GM03348 (cell line): ENCODE measurements around the gene GPR157.

Experiments used
- DNase-seq: peaks from one replicate; pipeline ENCODE4 v3.0.0; 2012; ENCODE audit warnings: low spot score

The GPR157 gene

DNA sequence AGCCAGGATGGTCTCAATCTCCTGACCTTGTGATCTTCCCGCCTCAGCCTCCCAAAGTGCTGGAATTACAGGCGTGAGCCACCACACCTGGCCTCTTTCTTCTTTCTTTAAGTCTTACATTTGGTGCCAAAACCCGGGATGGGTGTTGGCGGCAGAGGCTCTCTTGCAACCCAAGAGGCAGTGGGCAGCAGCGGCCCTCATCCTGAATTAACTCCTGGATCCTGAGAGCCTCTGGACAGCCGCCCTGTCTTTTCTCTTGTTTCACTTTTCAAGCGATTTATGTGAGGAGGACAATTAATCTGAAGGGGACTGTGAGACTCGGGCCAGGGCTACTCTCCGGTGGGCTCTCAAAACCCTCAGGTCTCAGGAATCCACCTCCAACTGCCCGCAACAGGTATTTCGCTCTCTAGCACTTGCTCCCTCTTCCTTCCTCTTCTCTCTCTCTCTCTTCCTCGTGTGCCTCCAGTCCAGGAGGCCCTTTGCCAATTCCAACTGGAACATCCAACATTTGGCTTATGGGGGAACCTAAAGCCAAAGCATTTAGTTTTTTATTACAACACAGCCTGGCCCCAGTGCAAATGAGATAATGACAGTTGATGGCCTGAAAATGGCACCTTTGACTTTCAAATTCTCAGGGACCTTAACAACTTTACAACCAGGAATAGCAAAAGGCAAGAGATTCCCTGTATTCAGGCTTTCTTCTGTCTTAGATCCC lies 41.3 kb downstream of the GPR157 start:
- no peak for DNase-seq

DNA sequence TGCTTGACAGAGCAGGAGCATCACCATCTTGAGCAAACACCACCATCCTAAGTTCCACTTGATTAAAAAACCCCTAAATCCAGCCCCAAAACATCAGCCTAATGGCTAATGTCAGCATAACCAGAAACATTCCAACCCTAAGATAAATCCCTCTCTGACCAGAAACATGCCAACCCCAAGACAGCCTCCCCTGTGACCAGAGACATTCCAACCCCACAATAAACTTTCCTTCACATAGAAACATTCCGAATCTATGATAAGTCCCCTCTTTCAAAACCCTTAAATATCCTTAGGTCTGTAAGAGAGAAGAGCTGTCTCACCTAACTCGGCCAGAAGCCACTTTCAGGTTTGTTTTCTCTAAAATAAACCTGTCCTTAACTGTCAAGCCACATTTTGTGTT lies 42.1 kb downstream of the GPR157 start:
- DNase-seq: no peak

DNA sequence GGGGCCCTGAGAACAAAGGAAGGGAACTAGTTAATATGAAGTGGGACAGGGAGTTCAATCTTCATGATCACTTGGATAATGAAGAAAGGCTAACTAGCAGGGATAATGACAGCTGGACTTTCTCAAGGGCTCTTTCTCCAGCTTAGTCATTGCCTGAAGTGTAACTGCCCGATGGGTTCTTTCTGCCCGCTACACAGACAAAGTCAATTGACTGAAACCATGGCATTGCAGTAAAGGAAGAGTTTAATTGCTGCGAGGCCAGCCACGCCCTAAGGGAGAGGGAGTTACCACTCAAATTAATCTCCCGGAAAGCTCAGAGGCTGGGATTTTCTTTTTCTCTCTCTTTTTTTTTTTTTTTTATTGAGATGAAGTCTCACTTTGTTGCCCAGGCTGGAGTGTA lies 42.9 kb downstream of the GPR157 start:
- DNase-seq: no peak

DNA sequence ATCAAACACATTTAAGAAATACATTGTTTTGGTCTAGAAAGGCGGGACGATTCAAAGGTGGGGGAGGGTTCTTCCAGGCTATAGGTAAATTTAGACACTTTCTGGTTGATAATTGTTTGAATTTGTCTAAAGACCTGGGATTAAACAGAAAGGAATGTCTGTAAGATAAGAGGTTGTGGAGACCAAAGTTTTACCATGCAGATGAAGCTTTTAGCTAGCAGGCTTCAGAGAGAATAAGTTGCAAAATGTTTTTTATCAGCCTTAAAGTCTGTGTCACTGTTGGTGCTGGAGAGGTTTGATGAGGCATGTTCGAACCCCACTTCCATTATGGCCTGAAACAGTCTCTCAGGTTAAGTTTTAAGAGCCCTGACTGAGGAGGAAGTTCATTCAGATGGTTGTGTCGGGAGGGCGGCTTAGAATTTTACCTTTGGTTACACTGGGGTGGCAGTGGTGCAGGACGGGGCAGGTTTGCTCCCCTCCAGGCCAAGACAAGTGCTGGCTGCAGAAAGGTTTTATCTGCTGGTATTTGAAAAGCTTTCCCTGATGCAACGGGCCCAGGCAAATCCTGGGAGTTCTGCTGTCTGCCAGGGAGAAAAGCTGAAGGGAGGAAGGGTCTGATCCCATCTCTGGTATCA lies 43.5 kb downstream of the GPR157 start:
- no peak for DNase-seq

DNA sequence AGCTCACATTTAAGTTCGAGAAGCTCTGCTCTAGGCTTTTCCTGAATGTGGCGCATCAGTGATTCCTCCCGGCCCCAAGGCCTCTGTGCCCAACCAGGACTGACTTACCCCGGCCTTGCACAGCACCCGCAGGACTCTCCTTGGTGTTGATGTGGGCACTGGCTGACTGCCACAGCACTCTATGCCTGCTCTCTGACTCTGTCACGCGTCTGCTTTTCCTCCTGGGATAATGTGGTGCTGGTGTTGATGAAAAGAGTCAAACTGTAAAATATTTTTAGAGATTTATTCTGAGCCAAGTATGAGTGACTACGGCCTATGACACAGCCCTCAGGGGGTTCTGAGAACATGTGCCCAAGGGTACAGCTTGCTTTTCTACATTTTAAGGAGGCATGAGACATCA lies 44.0 kb downstream of the GPR157 start:
- peak; percentile 32 for DNase-seq

DNA sequence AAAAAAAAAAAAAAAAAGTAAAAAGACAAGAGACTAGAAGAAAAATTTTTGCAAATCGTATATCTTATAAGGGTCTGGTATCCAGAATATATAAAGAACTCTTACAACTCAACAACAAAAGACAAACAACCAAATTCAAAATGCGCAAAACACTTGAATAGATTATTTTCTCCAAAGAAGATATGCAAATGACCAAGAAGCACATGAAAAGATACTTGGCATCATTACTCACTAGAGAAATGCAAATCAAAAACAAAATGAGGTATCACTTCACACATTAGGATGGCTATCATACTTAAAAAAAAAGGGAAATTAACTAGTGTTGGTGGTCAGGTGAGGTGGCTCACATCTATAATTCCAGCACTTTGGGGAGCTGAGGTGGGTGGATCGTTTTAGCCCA lies 47.4 kb downstream of the GPR157 start:
- no peak for DNase-seq

DNA sequence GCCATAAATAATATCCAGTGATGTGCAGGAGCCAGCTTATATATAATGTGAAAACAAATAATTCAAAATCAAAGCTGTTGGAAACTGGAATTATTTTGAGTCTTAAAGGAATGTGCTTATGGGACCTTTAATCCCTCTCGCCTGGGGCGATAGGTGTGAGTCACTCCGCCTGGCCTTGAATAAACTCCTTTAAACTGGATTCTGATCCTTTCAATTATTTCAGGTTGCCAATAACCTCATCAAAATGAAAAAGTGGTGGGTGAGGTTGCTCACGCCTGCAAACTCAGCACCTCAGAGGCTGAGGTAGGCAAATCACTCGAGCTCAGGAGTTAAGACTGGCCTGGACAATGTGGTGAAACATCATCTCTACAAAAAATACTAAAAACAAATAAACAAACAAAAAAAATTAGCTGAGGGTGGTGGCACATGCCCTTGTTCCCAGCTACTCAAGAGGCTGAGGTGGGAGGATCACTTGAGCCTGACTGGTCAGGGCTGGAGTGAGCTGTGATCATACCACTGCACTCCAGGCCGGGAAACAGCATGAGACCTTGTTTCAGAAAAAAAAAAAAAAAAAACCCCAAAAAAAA lies 48.1 kb downstream of the GPR157 start:
- no peak for DNase-seq

DNA sequence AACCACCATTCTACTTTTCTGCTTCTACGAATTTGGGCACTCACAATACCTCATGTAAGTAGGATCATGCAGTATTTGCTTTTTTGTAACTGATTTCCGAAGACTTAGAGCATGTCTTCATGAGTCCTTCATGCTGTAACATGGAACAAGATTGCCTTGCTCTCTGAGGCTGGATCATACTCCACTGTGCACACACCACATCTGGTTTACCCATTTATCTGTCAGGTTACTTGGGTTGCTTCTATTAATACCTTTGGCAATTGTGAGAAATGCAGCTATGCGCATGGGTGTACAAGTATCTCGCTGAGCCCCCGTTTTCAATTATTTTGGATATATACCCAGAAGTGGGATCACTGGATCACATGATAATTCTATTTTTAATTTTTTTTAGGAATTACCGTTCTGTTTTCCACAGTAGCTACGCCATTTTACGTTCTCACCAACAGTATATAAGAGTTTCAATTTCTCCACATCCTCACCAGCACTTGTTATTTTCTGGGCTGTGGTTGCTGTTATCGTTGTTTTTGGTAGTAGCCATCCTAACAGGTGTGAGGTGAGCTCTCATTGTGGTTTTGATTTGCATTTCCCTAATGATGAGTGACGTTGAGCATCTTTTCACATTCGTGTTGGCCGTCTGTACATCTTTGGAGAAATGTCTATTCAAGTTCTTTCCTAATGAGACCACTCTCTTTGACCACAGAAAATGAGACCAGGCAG lies 48.8 kb downstream of the GPR157 start:
- no peak for DNase-seq

DNA sequence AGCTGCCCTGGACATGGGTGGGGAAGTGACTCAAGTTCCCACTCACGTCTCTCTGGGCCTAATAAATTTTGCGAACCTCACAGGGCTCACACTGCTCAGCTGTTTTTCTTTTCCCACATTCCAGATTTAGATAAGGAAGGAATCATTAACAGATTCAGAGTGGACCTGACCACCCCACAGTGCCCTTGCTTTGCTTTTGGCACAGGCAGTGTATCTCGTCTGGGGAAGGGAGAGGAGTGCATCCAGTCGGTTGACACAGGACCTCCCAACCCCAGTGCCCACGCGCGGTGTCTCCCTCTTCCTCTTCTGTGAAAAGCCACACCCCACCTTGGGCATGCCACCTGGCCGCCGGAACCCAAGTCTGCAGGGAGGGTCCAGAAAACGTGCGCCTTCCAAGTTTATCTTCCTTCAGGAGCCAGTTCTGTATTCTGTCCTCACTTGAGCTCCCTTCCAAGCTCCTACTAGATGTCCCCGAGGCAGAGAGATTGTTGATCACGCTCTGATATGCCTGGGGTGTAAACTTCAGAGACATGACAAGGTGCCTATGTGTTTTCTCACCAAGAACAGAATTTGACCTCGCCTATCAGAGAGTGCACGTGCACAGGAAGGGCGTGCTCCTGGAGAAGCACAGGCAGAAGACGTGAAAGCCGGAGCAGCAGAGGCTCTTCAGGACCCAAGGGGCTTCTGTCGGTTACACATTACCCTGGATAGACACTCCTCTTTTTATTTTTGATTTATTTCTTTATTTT lies 50.0 kb downstream of the GPR157 start:
- no peak for DNase-seq

DNA sequence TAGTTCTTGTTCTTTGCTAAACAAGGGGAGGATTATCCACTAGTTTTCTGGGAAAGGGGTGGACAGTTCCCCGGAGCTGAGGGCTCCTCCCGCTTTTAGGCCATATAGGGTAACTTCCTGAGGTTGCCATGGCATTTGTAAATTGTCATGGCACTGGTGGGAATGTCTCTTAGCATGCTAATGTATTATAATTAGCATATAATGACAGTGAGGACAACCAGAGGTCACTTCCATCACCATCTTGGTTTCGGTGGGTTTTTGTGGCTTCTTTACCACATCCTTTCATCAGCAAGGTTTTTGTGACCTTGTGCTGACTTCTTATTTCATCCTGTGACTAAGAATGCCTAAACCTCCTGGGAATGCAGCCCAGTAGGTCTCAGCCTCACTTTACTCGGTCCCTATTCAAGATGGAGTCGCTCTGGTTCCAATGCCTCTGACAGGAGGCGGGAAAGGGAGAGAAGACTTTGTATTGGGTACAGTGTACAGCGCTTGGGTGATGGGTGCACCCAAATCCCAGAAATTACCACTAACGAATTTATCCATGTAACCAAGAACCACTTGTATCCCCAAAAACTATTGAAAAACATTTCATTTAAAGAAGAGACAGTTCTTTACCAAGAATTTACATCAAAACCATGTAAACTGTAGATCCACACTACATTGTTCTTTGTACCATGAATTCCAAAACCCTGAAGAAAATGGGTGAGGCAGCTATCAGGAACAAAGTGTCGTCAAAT lies 50.7 kb downstream of the GPR157 start:
- DNase-seq: no peak

DNA sequence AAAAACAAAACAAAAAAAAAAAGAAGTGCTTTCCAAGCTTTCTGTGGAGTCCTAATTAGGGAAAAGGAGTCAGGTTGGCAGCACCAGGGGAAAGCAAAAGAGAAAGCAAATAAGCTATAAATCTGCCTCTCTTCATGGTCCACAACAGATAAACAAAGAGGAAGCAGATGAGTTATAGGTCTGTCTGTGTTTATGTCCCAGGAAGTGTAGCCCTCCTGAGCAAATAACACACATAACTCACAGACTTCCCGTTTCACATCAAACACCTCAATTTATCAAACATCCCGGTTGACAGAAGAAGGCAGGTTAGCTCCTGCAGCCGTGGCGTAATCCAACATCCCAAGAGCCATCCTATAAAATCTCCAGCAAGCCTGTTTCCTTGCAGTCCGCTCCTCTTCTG lies 53.9 kb downstream of the GPR157 start:
- no peak for DNase-seq

DNA sequence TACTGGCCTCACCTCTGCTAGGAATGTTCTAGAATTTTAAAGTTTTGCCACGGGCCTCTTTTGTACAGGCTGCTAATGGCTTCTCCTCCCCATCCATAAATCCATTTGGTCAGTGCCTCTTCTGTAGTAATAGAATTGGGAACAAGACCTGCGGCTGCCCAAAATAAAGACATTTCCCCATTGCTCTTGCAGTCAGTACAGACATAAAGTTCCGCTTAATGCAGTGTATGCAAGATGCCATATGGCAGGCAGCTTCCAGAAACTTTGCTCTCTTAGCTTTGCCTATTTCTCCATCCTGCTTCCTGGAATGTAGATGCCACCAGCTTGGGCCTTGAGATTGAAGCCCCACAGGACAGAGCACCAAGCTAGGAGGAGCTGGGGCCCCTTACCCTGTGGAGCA lies 55.8 kb downstream of the GPR157 start:
- no peak for DNase-seq

DNA sequence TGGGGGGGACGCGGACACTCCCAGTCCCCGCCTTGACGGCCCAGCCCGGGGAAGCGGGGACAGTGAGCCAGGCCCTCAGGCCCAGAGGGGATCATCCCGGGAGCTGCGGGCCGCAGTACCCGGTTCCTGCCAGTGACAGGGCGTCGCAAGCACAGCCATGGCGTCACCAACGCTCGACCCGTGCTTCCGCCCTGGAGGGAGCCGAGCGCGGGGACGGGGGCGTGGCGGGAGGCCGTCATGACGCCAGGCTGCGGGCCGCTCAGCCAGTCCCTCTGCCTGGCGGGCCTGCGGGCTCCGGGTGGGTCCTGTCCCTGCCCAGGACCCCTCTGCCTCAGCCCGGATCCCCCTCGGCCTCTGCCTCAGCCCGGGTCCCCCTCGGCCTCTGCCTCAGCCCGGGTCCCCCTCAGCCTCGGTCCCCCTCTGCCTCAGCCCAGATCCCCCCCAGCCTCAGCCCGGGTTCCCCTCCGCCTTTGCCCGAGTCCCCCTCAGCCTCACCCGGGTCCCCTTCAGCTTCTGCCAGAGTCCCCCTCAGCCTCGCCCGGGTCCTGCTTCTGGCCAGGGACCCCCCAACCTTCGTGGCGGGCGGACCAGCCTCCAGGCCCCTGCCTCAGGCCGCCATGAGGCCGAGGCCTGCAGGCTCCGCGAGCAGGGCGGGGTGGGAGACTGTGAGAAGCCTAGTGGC lies 57.2 kb downstream of the GPR157 start:
- no peak for DNase-seq

DNA sequence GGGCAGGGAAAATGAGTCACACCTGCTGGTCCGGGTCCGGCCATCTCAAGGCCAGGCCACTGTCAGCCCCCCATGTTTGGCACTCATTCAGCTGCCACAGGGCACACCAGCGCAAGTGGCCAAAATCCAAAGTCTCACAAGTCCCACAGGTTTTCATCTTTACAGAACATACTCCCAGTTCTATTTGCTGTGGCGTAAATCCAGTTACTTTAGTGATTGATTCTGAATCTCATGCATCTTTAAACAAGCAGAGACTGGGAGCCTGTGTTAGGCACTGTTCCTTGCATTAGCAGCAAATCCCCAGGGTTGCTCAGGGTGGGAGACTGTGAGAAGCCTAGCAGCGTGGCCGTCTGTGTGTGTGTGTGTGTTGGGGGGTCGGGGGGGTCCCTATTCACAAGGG lies 58.4 kb downstream of the GPR157 start:
- DNase-seq: no peak

DNA sequence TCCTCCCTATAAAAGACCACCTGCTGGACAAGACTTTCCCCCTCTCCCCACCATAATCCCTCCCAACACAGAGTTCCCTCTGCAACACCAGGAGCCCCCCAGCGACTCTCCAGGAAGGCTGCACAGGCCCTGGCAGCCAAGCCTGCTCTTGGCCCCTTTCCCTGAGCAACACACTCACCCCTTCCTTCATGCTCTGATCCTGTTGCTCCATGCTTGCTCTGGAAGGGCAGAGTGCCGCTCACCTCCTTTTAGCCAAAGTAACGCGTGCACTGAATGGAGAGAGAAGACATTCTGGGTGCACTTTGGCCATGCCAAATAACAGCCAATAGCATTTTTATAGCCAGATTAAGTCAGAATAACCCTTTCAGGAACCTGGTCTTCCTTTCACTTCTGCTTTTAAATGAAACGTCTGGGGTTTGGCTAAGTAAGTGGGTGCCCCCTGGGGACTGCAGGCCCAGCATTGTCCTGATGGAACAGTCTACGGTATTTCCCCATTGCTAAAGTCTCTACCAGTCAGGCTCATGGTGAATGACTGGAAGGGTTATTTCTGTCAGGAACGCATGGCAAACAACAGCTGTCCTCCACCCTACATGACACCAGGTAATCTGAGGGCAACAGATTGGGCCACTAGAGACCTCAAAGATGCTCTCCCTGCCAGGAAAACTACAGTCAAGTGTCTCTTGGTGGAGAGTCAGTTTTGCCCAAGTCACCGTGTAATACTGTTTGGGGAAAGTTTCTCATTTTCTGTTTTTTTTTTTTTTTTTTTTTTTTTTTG lies 59.4 kb downstream of the GPR157 start, which contains the start of gene SLC2A5:
TSS of gene SLC2A5 (minus strand) at position 310 of the 775 bp plus-strand sequence. CDS start at position 211, 99 bp downstream.
- DNase-seq: peak; percentile 58

DNA sequence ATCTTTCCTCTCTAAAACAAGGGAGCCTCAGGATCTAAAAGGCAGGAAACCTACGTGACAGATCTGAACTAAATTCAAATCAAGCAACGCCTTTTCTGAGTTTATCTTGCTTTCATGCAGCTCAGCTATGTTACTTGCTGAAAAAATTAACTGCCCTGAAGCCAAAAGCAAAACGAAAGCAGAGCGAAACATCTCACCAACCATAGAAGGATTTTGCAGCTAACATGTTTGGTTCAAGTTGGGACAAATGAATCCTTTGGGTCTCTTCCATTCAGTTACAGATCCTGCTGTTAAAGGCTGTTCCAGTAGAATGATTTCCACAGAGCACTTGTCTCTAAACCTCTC lies 59.9 kb downstream of the GPR157 start:
- peak; percentile 26 for DNase-seq

DNA sequence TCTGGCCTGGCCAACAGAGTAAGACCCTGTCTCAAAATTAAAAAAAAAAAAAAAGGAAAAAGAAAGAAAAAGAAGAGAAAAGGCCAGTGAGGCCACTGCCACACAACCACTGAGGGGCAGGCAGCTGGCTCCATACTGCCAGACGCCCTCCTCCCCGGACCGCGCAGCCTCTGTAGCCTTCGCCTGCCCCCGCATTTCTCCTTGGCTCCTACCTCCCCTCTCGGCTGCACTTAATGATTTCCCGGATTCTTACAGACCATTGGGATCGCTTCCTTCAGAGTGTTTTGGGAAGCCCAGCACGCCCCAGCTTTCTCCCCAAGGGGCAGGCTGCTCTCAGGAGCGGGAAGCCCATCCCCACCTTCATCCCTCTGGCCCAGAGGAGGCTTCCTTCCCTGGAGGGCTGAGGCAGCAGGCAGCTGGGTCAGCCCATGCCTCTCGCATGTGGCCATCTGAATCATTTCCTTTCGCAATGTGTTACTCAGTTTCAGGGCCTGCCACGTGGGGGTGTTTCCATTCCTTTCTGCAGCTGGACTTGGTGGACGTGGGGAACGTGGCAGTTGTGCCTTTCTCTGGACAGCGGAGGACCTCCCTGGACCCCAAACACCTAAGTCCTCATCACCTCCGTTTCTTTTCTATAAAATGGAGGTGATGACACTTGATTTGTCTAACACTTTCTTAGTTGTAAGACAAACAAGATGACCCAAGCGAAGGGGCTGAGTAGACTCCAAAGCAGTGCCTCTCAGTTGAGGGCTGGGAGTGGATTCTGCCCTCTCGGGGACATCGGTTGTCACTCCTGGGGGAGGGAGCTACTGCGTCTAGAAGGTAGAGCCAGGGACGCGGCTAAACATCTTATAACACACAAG lies 61.7 kb downstream of the GPR157 start:
- DNase-seq: peak; percentile 90

DNA sequence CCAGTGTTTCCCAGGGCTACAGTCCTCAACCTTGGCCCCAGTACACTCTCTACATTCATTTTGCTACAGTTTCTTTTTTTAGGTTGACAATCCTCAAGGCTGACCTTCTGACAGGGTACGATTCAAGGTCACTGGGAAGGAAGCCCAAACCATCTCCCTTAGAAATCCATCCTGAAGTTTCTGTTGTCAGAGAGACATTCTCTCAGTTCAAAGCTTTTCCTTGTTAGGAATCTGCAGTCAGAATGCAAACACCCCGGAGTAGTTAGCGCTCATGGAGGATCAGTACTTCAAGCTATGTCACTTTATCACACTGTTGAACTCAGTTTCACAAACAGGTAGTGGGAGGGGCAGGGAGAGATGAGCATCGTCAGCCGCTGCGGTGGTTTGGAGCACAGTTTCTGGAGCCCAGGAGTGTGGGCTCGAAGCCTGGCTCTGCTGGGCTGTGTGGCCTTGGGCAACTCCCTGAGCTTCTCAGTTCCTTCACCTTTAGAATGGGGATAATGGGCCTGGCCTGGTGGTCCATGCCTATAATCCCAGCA lies 63.6 kb downstream of the GPR157 start:
- DNase-seq: no peak

DNA sequence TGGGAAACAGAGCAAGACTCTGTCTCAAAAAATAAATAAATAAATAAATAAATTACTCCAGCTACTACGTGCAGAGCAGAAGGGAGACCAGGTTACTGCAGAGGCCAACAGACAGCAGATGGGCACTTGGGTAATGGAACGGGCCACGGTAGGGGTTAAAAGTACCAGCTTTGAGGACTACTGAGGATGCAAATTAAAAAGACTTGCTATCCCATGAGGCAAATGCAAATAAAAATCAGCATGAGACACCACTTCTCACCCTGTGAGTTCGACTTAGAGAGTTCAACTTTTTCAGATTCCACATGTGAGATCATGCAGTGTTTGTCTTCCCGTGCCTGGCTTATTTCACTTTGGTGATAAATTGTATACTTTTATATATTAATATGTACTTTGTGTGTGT lies 66.1 kb downstream of the GPR157 start:
- no peak for DNase-seq
